GM18909 (cell line): Measurements from ENCODE around the gene TBC1D22A.

ENCODE experiments used
- ATAC-seq: cut with Tn5 transposase; IDR thresholded peaks from one replicate; pipeline ENCODE4 v1.9.1; 2021; ENCODE audit warnings: mild to moderate bottlenecking; ENCODE audit not compliant: unreplicated experiment, poor library complexity

TBC1D22A gene

GRCh38 chr22:46869831-46870441 is 107.5 kb downstream of the TBC1D22A start:
- no peak for ATAC-seq

- no peak for ATAC-seq
Measured at GRCh38 chr22:46871826-46872225, 109.4 kb downstream of the TBC1D22A start.

- ATAC-seq = no peak
Measured at GRCh38 chr22:46875089-46875488, 112.6 kb downstream of the TBC1D22A start.

GRCh38 chr22:46876357-46876934 is 114.0 kb downstream of the TBC1D22A start:
- no peak for ATAC-seq

- no peak for ATAC-seq
Measured at GRCh38 chr22:46878191-46878948, 115.9 kb downstream of the TBC1D22A start.

- no peak for ATAC-seq
Measured at GRCh38 chr22:46879083-46879482, 116.6 kb downstream of the TBC1D22A start.

GRCh38 chr22:46881373-46882118 is 119.1 kb downstream of the TBC1D22A start:
- ATAC-seq = no peak

- no peak for ATAC-seq
Measured at GRCh38 chr22:46883092-46883910, 120.9 kb downstream of the TBC1D22A start.

- ATAC-seq = no peak
Measured at GRCh38 chr22:46884365-46884764, 121.9 kb downstream of the TBC1D22A start.

GRCh38 chr22:46887978-46888377 is 125.5 kb downstream of the TBC1D22A start:
- ATAC-seq = no peak

GRCh38 chr22:46890819-46891218 is 128.4 kb downstream of the TBC1D22A start:
- ATAC-seq = no peak

GRCh38 chr22:46891382-46891951 is 129.0 kb downstream of the TBC1D22A start:
- ATAC-seq = no peak

- ATAC-seq = no peak
Measured at GRCh38 chr22:46892866-46893265, 130.4 kb downstream of the TBC1D22A start.

- ATAC-seq = no peak
Measured at GRCh38 chr22:46893281-46894020, 131.0 kb downstream of the TBC1D22A start.

GRCh38 chr22:46894081-46894671 is 131.7 kb downstream of the TBC1D22A start:
- no peak for ATAC-seq

GRCh38 chr22:46894851-46895640 is 132.6 kb downstream of the TBC1D22A start:
- no peak for ATAC-seq

- no peak for ATAC-seq
Measured at GRCh38 chr22:46895753-46896152, 133.3 kb downstream of the TBC1D22A start.

GRCh38 chr22:46896166-46896565 is 133.7 kb downstream of the TBC1D22A start:
- ATAC-seq = no peak
